Measurements from ENCODE around the gene SMIM41. TPM values are rescaled to one million over a fixed set of nuclear protein-coding genes. Genes with fewer than 3 reads are reported as not detected.
A peak's percentile ranks its signal among the peaks of the same experiment; 100 is the strongest.
"Not testable (repeated sequence)": the region's sequence is repeated elsewhere in the genome, so short reads cannot be mapped to it uniquely, and the experiment has no call there.

The SMIM41 gene
- polyA plus RNA-seq, 1 donor (not counting 4 experiments of a cell fraction or from before 2014, with no cell fraction given), result not detected

- H3K27me3 ChIP-seq (ENCODE audit: control insufficient read depth, extremely low read depth, insufficient read depth, low read length); DNase-seq (ENCODE audit: low read depth, low spot score); H3K4me3 ChIP-seq (ENCODE audit: control insufficient read depth in 2 of 3, extremely low read depth in 1 of 3, insufficient read depth in 2 of 3, low read depth in 1 of 3, low read length in 3 of 3); H4K20me1 ChIP-seq (ENCODE audit: control insufficient read depth, extremely low read depth, insufficient read depth, low read length); H3K36me3 ChIP-seq (ENCODE audit: control insufficient read depth in 2 of 2, extremely low read depth in 1 of 2, insufficient read depth in 2 of 2, low read length in 2 of 2); H3K9me3 ChIP-seq (ENCODE audit: control insufficient read depth, low read depth, low read length); dilution Hi-C loops (cut with MboI; ENCODE audit: extremely low pct_ligation_motif_present, low sequenced_read_pairs); H3K9me1 ChIP-seq (ENCODE audit: control insufficient read depth, extremely low read depth, insufficient read depth, low read length); FAIRE-seq; H3K79me2 ChIP-seq (ENCODE audit: control insufficient read depth, insufficient read depth, low read length): not testable (repeated sequence)
- peak overlapping the region; percentile 58 for H2AFZ ChIP-seq (ENCODE audit: control insufficient read depth, low read length)
- H3K9ac ChIP-seq (ENCODE audit: control insufficient read depth, extremely low read depth, insufficient read depth, low read length), result peak overlapping the region; percentile 28
- H3K4me2 ChIP-seq (ENCODE audit: control insufficient read depth, extremely low read depth, insufficient read depth, low read depth, low read length), result peak overlapping the region; percentile 69
- peak in 2 of 3 experiments; percentile 4 to 31 for TF ChIP-seq CTCF (optimal IDR thresholded peaks at IDR 0.05 in 1 of 3, IDR thresholded peaks at IDR 0.05 in 1 of 3, conservative IDR thresholded peaks at IDR 0.05 in 1 of 3; ENCODE audit: extremely low read depth in 1 of 3, insufficient read depth in 2 of 3, low read length in 3 of 3)
- peaks cover 40% of the 10 kb centered on the region for H3K4me1 ChIP-seq (ENCODE audit: control insufficient read depth, extremely low read depth, insufficient read depth, low read length)
- peak overlapping the region; percentile 40 for H3K27ac ChIP-seq (ENCODE audit: control insufficient read depth, insufficient read depth, low read length)
These were observed 37.0 kb downstream of the SMIM41 start for GRCh38 chr12:52116222-52117125.

GRCh38 chr12:52117806-52118475 lies 38.4 kb downstream of the SMIM41 start:
- H3K27me3 ChIP-seq (ENCODE audit: control insufficient read depth, extremely low read depth, insufficient read depth, low read length); DNase-seq (ENCODE audit: low read depth, low spot score); FAIRE-seq; H3K9ac ChIP-seq (ENCODE audit: control insufficient read depth, extremely low read depth, insufficient read depth, low read length); H2AFZ ChIP-seq (ENCODE audit: control insufficient read depth, low read length); H3K4me3 ChIP-seq (ENCODE audit: control insufficient read depth in 2 of 3, extremely low read depth in 1 of 3, insufficient read depth in 2 of 3, low read depth in 1 of 3, low read length in 3 of 3); dilution Hi-C loops (cut with MboI; ENCODE audit: extremely low pct_ligation_motif_present, low sequenced_read_pairs); H3K36me3 ChIP-seq (ENCODE audit: control insufficient read depth in 2 of 2, extremely low read depth in 1 of 2, insufficient read depth in 2 of 2, low read length in 2 of 2); H3K79me2 ChIP-seq (ENCODE audit: control insufficient read depth, insufficient read depth, low read length); H3K9me1 ChIP-seq (ENCODE audit: control insufficient read depth, extremely low read depth, insufficient read depth, low read length); H3K9me3 ChIP-seq (ENCODE audit: control insufficient read depth, low read depth, low read length); H3K4me2 ChIP-seq (ENCODE audit: control insufficient read depth, extremely low read depth, insufficient read depth, low read depth, low read length); H3K27ac ChIP-seq (ENCODE audit: control insufficient read depth, insufficient read depth, low read length); H4K20me1 ChIP-seq (ENCODE audit: control insufficient read depth, extremely low read depth, insufficient read depth, low read length): not testable (repeated sequence)
- peaks cover 44% of the 10 kb centered on the region for H3K4me1 ChIP-seq (ENCODE audit: control insufficient read depth, extremely low read depth, insufficient read depth, low read length)

All from keratinocyte (primary cell).